SK-N-SH (cell line): ENCODE results near the gene MRPL36.

Experiments
- CTCF ChIP-seq: fragments of 200-600 bp; sonication (generic); IDR thresholded peaks from 2 replicates; pipeline ENCODE4 v1.6.1; 2017; ENCODE audit warnings: antibody characterized with exemption, mild to moderate bottlenecking, moderate library complexity
- RAD21 ChIP-seq: IDR thresholded peaks from 2 replicates; pipeline ENCODE4 v1.6.1; 2012; ENCODE audit warnings: mild to moderate bottlenecking, low read length
- YY1 ChIP-seq: IDR thresholded peaks from 2 replicates; pipeline ENCODE4 v1.4.0; 2012; ENCODE audit warnings: low read depth, mild to moderate bottlenecking

- TF ChIP-seq YY1 (no peak), RAD21 (peak; percentile 34), CTCF (peak; percentile 47)
Measured at GRCh38 chr5:1772634-1773033, 27.0 kb downstream of the MRPL36 start.
